HEK293 (cell line): ENCODE results near the gene MBD5.
A peak's percentile ranks its signal among the peaks of the same experiment; 100 is the strongest.

Experiments used
- CTCF ChIA-PET: fragments of 350-600 bp; formaldehyde crosslinking; extraction: SDS; loops from one replicate; lab custom pipeline; 2021; ENCODE audit warnings: antibody characterized with exemption; lab: Yijun Ruan, JAX
- POLR2A ChIA-PET: fragments of 300-600 bp; formaldehyde crosslinking; extraction: SDS; loops from one replicate; lab custom pipeline; 2020; ENCODE audit warnings: antibody characterized with exemption, inconsistent platforms; lab: Yijun Ruan, JAX
- H3K27ac ChIP-seq: fragments of 200-500 bp; sonication (Bioruptor generic); 2 replicates; pipeline ENCODE4 v1.5.1; 2014; ENCODE audit warnings: low read depth, low read length, control low read depth, inconsistent platforms; ENCODE audit errors: extremely low read depth
- H3K36me3 ChIP-seq, 2 experiments: fragments of 200-500 bp in 1 of 2; sonication (Bioruptor generic) in 1 of 2; 1 replicate in 1 of 2; 2 replicates in 1 of 2; pipeline ENCODE4 v1.5.1; 2014 to 2017; ENCODE audit warnings: inconsistent platforms in 2 of 2, low read length in 2 of 2; ENCODE audit not compliant: control insufficient read depth in 2 of 2, insufficient read depth in 1 of 2
- H3K4me1 ChIP-seq: fragments of 200-500 bp; sonication (Bioruptor generic); 2 replicates; pipeline ENCODE4 v1.5.1; 2014; ENCODE audit warnings: mild to moderate bottlenecking, low read length, inconsistent platforms; ENCODE audit not compliant: control insufficient read depth, insufficient read depth
- H3K4me3 ChIP-seq: 2 replicates; pipeline ENCODE4 v1.5.1; 2011; ENCODE audit warnings: low read depth, mild to moderate bottlenecking, control low read depth, low read length, moderate library complexity
- H3K9me3 ChIP-seq: fragments of 200-500 bp; sonication (Bioruptor generic); 2 replicates; pipeline ENCODE4 v1.5.1; 2014; ENCODE audit warnings: low read depth, low read length, inconsistent platforms; ENCODE audit not compliant: control insufficient read depth, insufficient read depth
- GLI4 ChIP-seq: fragments of 450-650 bp; formaldehyde crosslinking; IDR thresholded peaks from 2 replicates; pipeline ENCODE4 v1.5.1; 2016; ENCODE audit warnings: missing biosample characterization, missing genetic modification characterization
- HIC1 ChIP-seq: fragments of 450-650 bp; formaldehyde crosslinking; IDR thresholded peaks from 2 replicates; pipeline ENCODE4 v1.5.1; 2016; ENCODE audit warnings: missing biosample characterization, missing genetic modification characterization
- MZF1 ChIP-seq: fragments of 450-650 bp; formaldehyde crosslinking; IDR thresholded peaks from 2 replicates; pipeline ENCODE4 v1.5.1; 2017; ENCODE audit warnings: missing biosample characterization, missing genetic modification characterization, borderline replicate concordance
- ZBTB7A ChIP-seq: fragments of 450-650 bp; formaldehyde crosslinking; IDR thresholded peaks from 2 replicates; pipeline ENCODE4 v1.5.1; 2016; ENCODE audit warnings: low read depth, missing biosample characterization, missing genetic modification characterization
- ZEB2 ChIP-seq: fragments of 450-650 bp; formaldehyde crosslinking; IDR thresholded peaks from 2 replicates; pipeline ENCODE4 v1.5.1; 2016; ENCODE audit warnings: missing biosample characterization, missing genetic modification characterization
- ZNF133 ChIP-seq: fragments of 450-650 bp; formaldehyde crosslinking; IDR thresholded peaks from 2 replicates; pipeline ENCODE4 v1.5.1; 2016; ENCODE audit warnings: missing biosample characterization, missing genetic modification characterization
- ZNF140 ChIP-seq: fragments of 450-650 bp; formaldehyde crosslinking; IDR thresholded peaks from 2 replicates; pipeline ENCODE4 v1.5.1; 2016; ENCODE audit warnings: missing biosample characterization, missing genetic modification characterization
- ZNF175 ChIP-seq: fragments of 450-650 bp; formaldehyde crosslinking; IDR thresholded peaks from 2 replicates; pipeline ENCODE4 v1.5.1; 2016; ENCODE audit warnings: missing biosample characterization, missing genetic modification characterization
- ZNF211 ChIP-seq: fragments of 450-650 bp; formaldehyde crosslinking; IDR thresholded peaks from 2 replicates; pipeline ENCODE4 v1.5.1; 2016; ENCODE audit warnings: low read depth, missing biosample characterization, missing genetic modification characterization
- ZNF214 ChIP-seq: fragments of 450-650 bp; formaldehyde crosslinking; IDR thresholded peaks from 2 replicates; pipeline ENCODE4 v1.5.1; 2017; ENCODE audit warnings: missing biosample characterization, mild to moderate bottlenecking, missing genetic modification characterization, borderline replicate concordance
- ZNF239 ChIP-seq: fragments of 450-650 bp; formaldehyde crosslinking; IDR thresholded peaks from 2 replicates; pipeline ENCODE4 v1.5.1; 2016; ENCODE audit warnings: missing biosample characterization, missing genetic modification characterization
- ZNF311 ChIP-seq: fragments of 450-650 bp; formaldehyde crosslinking; IDR thresholded peaks from 2 replicates; pipeline ENCODE4 v1.5.1; 2017; ENCODE audit warnings: missing biosample characterization, missing genetic modification characterization, borderline replicate concordance
- ZNF335 ChIP-seq: fragments of 450-650 bp; formaldehyde crosslinking; conservative IDR thresholded peaks from 2 replicates; pipeline ENCODE4 v1.5.1; 2016; ENCODE audit warnings: missing biosample characterization, missing genetic modification characterization
- ZNF366 ChIP-seq: fragments of 450-650 bp; formaldehyde crosslinking; conservative IDR thresholded peaks from 2 replicates; pipeline ENCODE4 v1.5.1; 2016; ENCODE audit warnings: missing biosample characterization, missing genetic modification characterization
- ZNF596 ChIP-seq: fragments of 450-650 bp; IDR thresholded peaks from 2 replicates; pipeline ENCODE4 v1.5.0; 2018; ENCODE audit warnings: missing biosample characterization, mild to moderate bottlenecking, missing genetic modification characterization, moderate library complexity
- ZNF623 ChIP-seq: fragments of 450-650 bp; formaldehyde crosslinking; IDR thresholded peaks from 2 replicates; pipeline ENCODE4 v1.5.1; 2016; ENCODE audit warnings: missing biosample characterization, missing genetic modification characterization
- ZNF654 ChIP-seq: fragments of 450-650 bp; formaldehyde crosslinking; IDR thresholded peaks from 2 replicates; pipeline ENCODE4 v1.5.1; 2016; ENCODE audit warnings: low read depth, missing biosample characterization, missing genetic modification characterization
- ZNF660 ChIP-seq: fragments of 450-650 bp; IDR thresholded peaks from 2 replicates; pipeline ENCODE4 v1.5.1; 2018; ENCODE audit warnings: missing biosample characterization, mild to moderate bottlenecking, missing genetic modification characterization
- ZSCAN4 ChIP-seq: fragments of 450-650 bp; formaldehyde crosslinking; IDR thresholded peaks from 2 replicates; pipeline ENCODE4 v1.5.1; 2017; ENCODE audit warnings: missing biosample characterization, missing genetic modification characterization
- TF ChIP-seq, protein P1 (sequence below): fragments of 450-650 bp; formaldehyde crosslinking; IDR thresholded peaks from 2 replicates; pipeline ENCODE4 v1.5.1; 2016; ENCODE audit warnings: missing biosample characterization, missing genetic modification characterization, borderline replicate concordance
- TF ChIP-seq, protein P2 (sequence below): fragments of 450-650 bp; formaldehyde crosslinking; IDR thresholded peaks from 2 replicates; pipeline ENCODE4 v1.5.1; 2017; ENCODE audit warnings: missing biosample characterization, missing genetic modification characterization
- TF ChIP-seq, protein P3 (sequence below): fragments of 450-650 bp; formaldehyde crosslinking; IDR thresholded peaks from 2 replicates; pipeline ENCODE4 v1.5.1; 2017; ENCODE audit warnings: missing biosample characterization, missing genetic modification characterization

MBD5 gene

DNA sequence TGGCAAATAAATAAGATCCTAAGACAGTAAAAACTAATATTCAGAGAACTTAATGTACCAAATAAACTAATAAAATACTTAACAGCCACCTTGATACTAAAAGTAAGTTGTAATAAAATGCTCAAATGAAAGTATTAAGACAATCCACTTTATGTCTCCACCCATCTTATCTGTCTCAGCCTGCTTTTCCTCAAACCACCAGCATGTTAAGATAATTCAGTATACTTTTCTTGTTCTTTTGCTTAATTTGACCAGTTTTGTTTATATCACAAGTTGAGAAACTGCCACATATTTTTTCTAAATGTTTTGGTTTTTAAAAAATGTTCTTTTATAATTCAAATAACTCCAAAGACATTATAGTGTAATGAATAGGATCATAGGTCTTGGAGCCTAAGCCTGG is 142.0 kb downstream of the MBD5 start:
- Histone ChIP-seq H3K4me1 (no peaks in the 10 kb centered on the region), H3K4me3 (no peak overlapping the region), H3K27ac (no peak overlapping the region), H3K9me3 (no peaks in the 10 kb centered on the region), H3K36me3 (no peaks in the 10 kb centered on the region)
- ChIA-PET CTCF (no interaction called here), POLR2A (no interaction called here)
- TF ChIP-seq ZNF175 (no peak), ZBTB7A (tag by site-specific recombination) (no peak), ZNF654 (tag by site-specific recombination) (no peak), ZNF660 (no peak), ZNF623 (no peak), HIC1 (tag by site-specific recombination) (no peak), ZNF239 (tag by site-specific recombination) (no peak), ZNF311 (tag by site-specific recombination) (no peak), ZNF140 (no peak), ZNF211 (tag by site-specific recombination) (no peak), ZEB2 (tag by site-specific recombination) (no peak)
- TF ChIP-seq, protein P1, sequence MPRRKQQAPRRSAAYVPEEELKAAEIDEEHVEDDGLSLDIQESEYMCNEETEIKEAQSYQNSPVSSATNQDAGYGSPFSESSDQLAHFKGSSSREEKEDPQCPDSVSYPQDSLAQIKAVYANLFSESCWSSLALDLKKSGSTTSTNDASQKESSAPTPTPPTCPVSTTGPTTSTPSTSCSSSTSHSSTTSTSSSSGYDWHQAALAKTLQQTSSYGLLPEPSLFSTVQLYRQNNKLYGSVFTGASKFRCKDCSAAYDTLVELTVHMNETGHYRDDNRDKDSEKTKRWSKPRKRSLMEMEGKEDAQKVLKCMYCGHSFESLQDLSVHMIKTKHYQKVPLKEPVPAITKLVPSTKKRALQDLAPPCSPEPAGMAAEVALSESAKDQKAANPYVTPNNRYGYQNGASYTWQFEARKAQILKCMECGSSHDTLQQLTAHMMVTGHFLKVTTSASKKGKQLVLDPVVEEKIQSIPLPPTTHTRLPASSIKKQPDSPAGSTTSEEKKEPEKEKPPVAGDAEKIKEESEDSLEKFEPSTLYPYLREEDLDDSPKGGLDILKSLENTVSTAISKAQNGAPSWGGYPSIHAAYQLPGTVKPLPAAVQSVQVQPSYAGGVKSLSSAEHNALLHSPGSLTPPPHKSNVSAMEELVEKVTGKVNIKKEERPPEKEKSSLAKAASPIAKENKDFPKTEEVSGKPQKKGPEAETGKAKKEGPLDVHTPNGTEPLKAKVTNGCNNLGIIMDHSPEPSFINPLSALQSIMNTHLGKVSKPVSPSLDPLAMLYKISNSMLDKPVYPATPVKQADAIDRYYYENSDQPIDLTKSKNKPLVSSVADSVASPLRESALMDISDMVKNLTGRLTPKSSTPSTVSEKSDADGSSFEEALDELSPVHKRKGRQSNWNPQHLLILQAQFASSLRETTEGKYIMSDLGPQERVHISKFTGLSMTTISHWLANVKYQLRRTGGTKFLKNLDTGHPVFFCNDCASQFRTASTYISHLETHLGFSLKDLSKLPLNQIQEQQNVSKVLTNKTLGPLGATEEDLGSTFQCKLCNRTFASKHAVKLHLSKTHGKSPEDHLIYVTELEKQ, result no peak

GRCh38 chr2:148165975-148166374 is 145.1 kb downstream of the MBD5 start:
- Histone ChIP-seq H3K27ac (no peak overlapping the region), H3K4me3 (no peak overlapping the region), H3K36me3 (no peaks in the 10 kb centered on the region), H3K9me3 (no peaks in the 10 kb centered on the region), H3K4me1 (no peaks in the 10 kb centered on the region)
- ChIA-PET CTCF (no interaction called here), POLR2A (no interaction called here)
- TF ChIP-seq ZNF335 (tag by site-specific recombination) (0 out of 2 replicates have a peak, but pooled peaks have one; percentile 15), MZF1 (tag by site-specific recombination) (no peak)
- TF ChIP-seq, protein P2, sequence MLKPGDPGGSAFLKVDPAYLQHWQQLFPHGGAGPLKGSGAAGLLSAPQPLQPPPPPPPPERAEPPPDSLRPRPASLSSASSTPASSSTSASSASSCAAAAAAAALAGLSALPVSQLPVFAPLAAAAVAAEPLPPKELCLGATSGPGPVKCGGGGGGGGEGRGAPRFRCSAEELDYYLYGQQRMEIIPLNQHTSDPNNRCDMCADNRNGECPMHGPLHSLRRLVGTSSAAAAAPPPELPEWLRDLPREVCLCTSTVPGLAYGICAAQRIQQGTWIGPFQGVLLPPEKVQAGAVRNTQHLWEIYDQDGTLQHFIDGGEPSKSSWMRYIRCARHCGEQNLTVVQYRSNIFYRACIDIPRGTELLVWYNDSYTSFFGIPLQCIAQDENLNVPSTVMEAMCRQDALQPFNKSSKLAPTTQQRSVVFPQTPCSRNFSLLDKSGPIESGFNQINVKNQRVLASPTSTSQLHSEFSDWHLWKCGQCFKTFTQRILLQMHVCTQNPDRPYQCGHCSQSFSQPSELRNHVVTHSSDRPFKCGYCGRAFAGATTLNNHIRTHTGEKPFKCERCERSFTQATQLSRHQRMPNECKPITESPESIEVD (tag by site-specific recombination), result 0 out of 2 replicates have a peak, but pooled peaks have one; percentile 8

- POLR2A ChIA-PET, result no interaction called here
- CTCF ChIA-PET, result no interaction called here
- TF ChIP-seq ZNF596 (tag by site-specific recombination) (no peak), GLI4 (no peak), ZNF133 (tag by site-specific recombination) (no peak), ZSCAN4 (tag by site-specific recombination) (no peak), ZNF214 (tag by site-specific recombination) (no peak), ZNF366 (no peak)
- TF ChIP-seq, protein P3, sequence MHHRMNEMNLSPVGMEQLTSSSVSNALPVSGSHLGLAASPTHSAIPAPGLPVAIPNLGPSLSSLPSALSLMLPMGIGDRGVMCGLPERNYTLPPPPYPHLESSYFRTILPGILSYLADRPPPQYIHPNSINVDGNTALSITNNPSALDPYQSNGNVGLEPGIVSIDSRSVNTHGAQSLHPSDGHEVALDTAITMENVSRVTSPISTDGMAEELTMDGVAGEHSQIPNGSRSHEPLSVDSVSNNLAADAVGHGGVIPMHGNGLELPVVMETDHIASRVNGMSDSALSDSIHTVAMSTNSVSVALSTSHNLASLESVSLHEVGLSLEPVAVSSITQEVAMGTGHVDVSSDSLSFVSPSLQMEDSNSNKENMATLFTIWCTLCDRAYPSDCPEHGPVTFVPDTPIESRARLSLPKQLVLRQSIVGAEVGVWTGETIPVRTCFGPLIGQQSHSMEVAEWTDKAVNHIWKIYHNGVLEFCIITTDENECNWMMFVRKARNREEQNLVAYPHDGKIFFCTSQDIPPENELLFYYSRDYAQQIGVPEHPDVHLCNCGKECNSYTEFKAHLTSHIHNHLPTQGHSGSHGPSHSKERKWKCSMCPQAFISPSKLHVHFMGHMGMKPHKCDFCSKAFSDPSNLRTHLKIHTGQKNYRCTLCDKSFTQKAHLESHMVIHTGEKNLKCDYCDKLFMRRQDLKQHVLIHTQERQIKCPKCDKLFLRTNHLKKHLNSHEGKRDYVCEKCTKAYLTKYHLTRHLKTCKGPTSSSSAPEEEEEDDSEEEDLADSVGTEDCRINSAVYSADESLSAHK (tag by site-specific recombination), result no peak
These were observed 146.4 kb downstream of the MBD5 start for GRCh38 chr2:148167241-148167766.

More at GRCh38 chr2:148167241-148167766, 146.4 kb downstream of the MBD5 start:
- Histone ChIP-seq H3K36me3 (no peaks in the 10 kb centered on the region), H3K4me1 (no peaks in the 10 kb centered on the region), H3K9me3 (no peaks in the 10 kb centered on the region), H3K4me3 (no peak overlapping the region), H3K27ac (no peak overlapping the region)
